Kidney epithelial cell (primary cell): Measurements from ENCODE around the gene PDZD7. TPM values are rescaled to one million over a fixed set of nuclear protein-coding genes. Genes with fewer than 3 reads are reported as not detected.

Experiments used
- DNase-seq: peaks from one replicate; pipeline ENCODE4 v3.0.0-alpha.2; 2010; ENCODE audit warnings: low read depth
- H3K27me3 ChIP-seq: 2 replicates; pipeline ENCODE4 v1.6.0; 2011; ENCODE audit warnings: low read length; ENCODE audit not compliant: control insufficient read depth, insufficient read depth
- H3K36me3 ChIP-seq: 2 replicates; pipeline ENCODE4 v1.5.1; 2011; ENCODE audit warnings: low read length; ENCODE audit not compliant: control insufficient read depth, insufficient read depth
- H3K4me3 ChIP-seq: 2 replicates; pipeline ENCODE4 v1.5.1; 2011; ENCODE audit warnings: low read depth, mild to moderate bottlenecking, control low read depth, low read length
- CTCF ChIP-seq: IDR thresholded peaks from 2 replicates; pipeline ENCODE4 v1.5.1; 2011; ENCODE audit warnings: mild to moderate bottlenecking, moderate library complexity, low read length, control low read depth, inconsistent platforms; ENCODE audit not compliant: insufficient read depth, poor library complexity, severe bottlenecking
- total RNA-seq: library from RNA; depleted of rRNA; stranded (reverse); fragments of >200 nt; gene quantifications from 2 replicates; pipeline ENCODE4 v1.2.3, GENCODE V29; 2015

The PDZD7 gene
- total RNA-seq, 1 donor from 2014 or later: 3.5 TPM

- TF ChIP-seq CTCF: no peak
- Histone ChIP-seq H3K4me3 (no peak overlapping the region), H3K27me3 (no peaks in the 10 kb centered on the region), H3K36me3 (no peaks in the 10 kb centered on the region)
- no peak for DNase-seq
Observed at GRCh38 chr10:100972904-100973535, 57.9 kb downstream of the PDZD7 start.

- no peak for DNase-seq
- Histone ChIP-seq H3K27me3 (no peaks in the 10 kb centered on the region), H3K4me3 (no peak overlapping the region), H3K36me3 (no peaks in the 10 kb centered on the region)
- no peak for TF ChIP-seq CTCF
Observed at GRCh38 chr10:100972115-100972903, 58.6 kb downstream of the PDZD7 start.

- TF ChIP-seq CTCF: no peak
- DNase-seq: no peak
- Histone ChIP-seq H3K27me3 (no peaks in the 10 kb centered on the region), H3K4me3 (no peak overlapping the region), H3K36me3 (no peaks in the 10 kb centered on the region)
Observed at GRCh38 chr10:100970914-100971811, 59.8 kb downstream of the PDZD7 start.

GRCh38 chr10:100970076-100970913 is 60.6 kb downstream of the PDZD7 start:
- H3K4me3 ChIP-seq: peak overlapping the region; percentile 58
- DNase-seq: no peak
- peaks cover 1% of the 10 kb centered on the region for H3K36me3 ChIP-seq
- no peak for TF ChIP-seq CTCF
- no peaks in the 10 kb centered on the region for H3K27me3 ChIP-seq

GRCh38 chr10:100969187-100970075 is 61.5 kb downstream of the PDZD7 start, which contains the start of gene SEMA4G:
Gene SEMA4G, plus strand, starts transcription at chr10:100969504. Its CDS starts 3,409 bp downstream, at chr10:100972913.
- DNase-seq: no peak
- TF ChIP-seq CTCF: peak; percentile 89
- H3K4me3 ChIP-seq: peak within 1 kb of the TSS; percentile 58
- peaks cover 1% of the 10 kb centered on the region for H3K36me3 ChIP-seq
- no peaks in the 10 kb centered on the region for H3K27me3 ChIP-seq
